UCSD-AML1 (cell line): Measurements from ENCODE around the gene GPR62.
"Not testable (repeated sequence)": the region's sequence is repeated elsewhere in the genome, so short reads cannot be mapped to it uniquely, and the experiment has no call there.

Experiments used
- DNase-seq: peaks from one replicate; lab custom pipeline; 2025; ENCODE audit not compliant: unreplicated experiment; lab: John Stamatoyannopoulos, UW

The GPR62 gene, protein sequence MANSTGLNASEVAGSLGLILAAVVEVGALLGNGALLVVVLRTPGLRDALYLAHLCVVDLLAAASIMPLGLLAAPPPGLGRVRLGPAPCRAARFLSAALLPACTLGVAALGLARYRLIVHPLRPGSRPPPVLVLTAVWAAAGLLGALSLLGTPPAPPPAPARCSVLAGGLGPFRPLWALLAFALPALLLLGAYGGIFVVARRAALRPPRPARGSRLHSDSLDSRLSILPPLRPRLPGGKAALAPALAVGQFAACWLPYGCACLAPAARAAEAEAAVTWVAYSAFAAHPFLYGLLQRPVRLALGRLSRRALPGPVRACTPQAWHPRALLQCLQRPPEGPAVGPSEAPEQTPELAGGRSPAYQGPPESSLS

DNA sequence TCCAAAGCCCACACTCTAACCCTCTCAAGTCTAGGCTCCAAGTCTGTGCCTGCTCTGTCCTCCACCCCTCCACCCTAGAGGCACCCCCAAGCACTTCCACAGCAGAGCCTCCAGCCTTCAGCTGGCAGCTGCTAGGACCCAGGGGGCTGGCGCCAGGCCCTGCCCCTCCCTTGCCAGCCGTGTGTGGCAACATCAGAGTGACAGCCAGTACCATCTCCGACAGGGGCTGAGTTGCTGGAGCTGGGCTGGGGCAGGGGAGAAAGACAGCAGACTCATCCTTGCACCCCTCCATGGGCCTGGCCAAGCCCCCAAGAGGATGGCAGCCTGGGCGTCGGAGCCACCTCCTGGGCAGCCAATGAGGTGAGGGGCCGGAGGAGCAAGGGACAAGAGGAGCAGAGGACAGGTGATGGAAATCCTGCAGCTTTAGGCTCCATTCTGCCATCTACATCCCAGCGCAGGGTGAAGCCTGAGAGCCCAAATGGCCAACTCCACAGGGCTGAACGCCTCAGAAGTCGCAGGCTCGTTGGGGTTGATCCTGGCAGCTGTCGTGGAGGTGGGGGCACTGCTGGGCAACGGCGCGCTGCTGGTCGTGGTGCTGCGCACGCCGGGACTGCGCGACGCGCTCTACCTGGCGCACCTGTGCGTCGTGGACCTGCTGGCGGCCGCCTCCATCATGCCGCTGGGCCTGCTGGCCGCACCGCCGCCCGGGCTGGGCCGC, at the start of gene GPR62:
Gene GPR62 (plus strand): TSS at position 207 of the 718 bp plus-strand sequence. CDS start 272 bp downstream, at position 479.
- DNase-seq = no peak

DNA sequence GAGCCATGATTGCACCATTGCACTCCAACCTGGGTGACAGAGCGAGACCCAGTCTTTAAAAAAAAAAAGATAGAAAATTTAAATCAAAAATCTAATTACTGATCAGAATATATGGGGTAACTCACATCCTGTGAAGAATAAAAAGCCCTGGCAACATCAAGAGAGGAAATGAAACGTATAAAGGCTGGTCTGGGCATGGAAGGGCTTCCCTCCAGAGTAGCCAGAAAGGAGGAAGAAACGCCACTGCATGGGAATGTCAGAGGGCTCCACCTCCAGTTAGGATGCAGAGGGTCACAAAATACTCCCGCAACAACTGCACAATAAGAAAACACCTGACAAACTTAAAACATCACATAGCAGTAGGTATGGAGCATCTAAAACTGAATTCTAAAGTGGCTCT, 47.2 kb upstream of the GPR62 start:
- DNase-seq = no peak

DNA sequence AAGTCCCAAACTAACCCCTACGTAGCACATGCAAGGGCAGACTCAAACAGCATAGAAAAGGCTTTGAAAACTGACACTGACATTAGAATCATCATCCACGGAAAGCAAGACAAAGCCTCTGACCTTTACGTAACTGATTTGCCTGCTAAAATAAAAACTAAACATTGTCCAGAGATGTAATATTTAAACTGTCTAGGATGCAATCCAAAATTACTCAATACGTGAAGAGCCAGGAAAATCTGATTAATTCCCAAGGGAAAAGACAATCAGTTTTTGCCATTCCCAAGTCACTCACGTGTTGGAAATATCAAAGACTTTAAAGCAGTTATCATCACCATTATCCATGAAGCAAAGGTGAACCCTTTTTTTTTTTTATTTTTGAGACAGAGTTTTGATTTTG, 38.8 kb upstream of the GPR62 start:
- DNase-seq = no peak

DNA sequence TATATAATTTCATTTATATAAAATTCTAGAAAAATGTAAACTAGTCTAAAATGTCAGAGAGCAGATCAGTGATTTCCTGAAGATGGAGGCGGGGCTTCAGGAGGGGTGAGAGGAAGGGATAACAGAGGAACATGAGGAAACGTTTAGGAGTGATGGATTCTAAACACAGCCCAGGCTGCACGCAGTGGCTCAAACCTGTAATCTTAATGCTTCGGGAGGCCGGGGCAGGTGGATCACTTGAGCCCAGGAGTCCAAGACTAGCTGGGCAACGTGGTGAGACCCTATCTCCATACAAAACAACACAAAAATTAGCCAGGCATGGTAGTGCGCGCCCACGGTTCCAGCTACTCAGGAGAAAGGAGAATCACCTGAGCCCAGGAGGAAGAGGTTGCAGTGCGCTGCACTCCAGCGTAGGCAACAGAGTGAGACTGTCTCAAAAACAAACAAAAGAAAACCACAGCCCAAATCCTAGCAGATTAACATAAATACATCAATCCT, 34.1 kb upstream of the GPR62 start:
- no peak for DNase-seq

DNA sequence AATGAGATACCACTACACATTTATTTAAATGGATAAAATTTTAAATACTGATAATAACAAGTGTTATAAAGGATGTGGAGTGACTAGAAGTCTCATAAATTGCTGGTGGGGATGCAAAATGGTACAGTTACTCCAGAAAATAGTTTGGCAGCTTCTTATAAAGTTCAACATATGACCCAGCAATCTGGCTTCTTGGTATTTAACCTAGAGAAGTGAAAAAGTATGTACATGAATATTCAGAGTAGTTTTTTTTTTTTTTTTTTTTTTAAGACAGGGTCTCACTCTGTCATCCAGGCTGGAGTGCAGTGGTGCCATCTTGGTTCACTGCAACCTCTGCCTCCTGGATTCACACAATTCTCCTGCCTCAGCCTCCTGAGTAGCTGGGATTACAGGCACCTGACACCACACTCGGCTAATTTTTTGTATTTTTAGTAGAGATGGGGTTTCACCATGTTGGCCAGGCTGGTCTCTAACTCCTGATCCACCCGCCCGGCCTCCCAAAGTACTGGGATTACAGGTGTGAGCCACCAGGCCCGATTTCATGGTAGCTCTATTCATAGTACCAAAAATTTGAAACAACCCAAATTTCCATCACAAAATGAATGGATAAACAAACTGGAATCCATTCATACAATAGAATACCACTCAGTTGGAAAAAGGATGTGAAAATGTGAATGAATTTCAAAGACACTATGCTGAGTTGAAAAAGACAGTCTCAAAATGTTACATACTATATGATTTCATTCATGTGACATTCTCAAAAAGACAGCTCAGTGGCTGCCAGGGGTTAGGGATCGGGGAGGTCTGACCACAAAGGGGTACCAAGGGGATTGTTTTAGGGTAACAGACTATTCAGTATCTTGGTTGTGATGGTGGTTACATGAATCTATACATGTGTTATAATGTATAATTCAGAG, 27.9 kb upstream of the GPR62 start:
- no peak for DNase-seq

DNA sequence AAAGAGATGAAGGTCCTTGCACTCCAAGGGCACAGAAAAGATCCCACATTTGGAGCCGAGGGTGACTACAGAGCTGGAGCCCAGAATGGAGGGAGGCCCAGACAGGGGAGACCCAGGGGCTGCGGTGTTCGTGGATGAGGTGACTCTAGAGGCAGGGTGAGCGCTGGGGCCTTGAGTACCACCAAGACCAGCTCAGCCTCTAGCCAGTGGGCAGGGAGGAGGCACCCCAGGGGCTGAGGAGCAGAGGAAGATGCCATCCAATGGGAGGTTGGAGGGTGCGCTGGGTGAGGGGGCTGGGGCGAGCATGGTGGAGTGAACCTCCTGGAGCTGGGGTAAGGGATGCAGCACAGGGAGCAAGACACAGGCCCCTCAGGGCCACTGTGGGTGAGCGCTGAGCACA, 26.7 kb upstream of the GPR62 start:
- no peak for DNase-seq

DNA sequence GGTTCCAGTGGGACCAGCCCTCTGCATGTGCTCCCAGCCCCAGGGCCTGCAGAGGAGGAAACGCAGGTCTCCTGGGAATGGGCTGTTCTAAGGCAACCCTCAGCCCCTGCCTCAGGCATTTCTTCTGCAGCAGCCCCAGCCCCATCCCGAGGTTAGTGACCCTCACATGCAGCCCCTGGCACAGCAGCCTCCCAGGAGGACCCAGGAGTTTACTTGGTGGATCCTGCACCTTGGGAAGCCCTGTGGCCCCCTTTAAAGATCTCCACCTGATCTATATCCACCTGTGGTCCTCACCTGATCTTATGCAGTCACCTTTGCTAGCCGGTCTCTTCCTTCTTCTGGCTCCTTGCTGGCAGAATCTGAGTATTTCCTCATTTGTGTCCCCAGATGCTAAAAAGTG, 26.2 kb upstream of the GPR62 start:
- not testable (repeated sequence) for DNase-seq

DNA sequence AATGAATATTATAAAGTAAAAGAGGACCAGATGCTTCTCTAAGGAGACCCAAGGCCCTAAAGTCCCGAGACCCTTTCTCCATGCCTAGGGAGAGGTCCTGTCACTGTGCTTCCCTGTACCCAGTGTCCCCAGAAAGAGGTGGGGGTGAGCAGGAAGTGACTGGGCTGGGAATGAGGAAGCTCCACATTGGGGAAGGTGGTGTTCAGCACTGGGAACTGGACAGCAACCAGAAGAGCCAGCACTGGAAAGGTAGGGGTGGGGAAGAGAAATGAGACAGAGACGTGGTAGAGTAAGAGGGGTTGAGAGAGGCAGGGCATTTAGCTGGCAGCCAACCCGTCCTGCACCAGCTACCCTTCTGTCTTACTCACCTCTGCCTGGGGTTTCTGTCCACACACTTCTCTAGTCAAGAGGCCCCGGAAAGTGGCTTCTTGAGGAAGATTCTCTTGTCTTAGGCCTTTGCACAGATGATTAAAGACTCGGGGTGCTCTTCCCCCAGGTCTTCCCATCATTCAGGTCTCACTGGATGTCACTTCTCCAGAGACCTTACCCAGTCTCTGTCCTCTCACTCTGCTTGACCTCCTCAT, 25.7 kb upstream of the GPR62 start:
- peak; percentile 18 for DNase-seq

DNA sequence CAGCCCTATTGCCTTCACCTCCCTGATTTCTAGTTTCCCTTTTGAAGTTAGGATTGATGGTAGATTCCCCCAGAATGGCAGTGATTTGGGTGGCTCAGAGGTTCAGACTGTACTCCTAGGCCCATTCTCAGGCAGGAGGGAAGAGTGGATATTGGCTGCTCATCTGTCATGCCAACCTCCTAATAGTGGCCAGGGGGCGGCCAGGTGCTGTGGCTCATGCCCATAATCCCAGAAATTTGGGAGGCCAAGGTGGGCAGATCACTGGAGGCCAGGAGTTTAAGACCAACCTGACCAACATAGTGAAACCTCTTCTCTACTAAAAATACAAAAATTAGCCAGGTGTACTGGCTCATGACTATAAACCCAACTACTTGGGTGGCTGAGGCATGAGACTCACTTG, 24.7 kb upstream of the GPR62 start:
- DNase-seq = no peak

DNA sequence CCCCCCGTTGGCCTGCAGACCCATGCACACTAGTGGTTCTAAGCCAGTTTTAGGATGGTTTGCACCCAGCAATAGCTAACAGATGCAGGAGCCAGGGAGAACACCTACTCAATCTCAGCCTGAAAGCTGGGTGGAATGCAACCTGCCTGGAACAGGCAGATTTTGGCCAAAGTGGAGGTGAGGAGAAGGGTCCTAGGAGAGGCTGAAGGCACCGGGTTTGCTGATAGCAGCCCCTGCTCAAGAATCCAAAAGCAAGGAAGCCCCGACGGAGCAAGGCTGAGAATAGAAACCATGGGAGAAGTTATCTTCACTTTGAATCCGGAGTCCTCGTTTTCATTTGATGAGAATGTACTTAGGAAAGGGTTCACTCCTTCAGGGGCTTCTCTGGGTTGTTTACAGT, 23.4 kb upstream of the GPR62 start:
- DNase-seq = no peak

DNA sequence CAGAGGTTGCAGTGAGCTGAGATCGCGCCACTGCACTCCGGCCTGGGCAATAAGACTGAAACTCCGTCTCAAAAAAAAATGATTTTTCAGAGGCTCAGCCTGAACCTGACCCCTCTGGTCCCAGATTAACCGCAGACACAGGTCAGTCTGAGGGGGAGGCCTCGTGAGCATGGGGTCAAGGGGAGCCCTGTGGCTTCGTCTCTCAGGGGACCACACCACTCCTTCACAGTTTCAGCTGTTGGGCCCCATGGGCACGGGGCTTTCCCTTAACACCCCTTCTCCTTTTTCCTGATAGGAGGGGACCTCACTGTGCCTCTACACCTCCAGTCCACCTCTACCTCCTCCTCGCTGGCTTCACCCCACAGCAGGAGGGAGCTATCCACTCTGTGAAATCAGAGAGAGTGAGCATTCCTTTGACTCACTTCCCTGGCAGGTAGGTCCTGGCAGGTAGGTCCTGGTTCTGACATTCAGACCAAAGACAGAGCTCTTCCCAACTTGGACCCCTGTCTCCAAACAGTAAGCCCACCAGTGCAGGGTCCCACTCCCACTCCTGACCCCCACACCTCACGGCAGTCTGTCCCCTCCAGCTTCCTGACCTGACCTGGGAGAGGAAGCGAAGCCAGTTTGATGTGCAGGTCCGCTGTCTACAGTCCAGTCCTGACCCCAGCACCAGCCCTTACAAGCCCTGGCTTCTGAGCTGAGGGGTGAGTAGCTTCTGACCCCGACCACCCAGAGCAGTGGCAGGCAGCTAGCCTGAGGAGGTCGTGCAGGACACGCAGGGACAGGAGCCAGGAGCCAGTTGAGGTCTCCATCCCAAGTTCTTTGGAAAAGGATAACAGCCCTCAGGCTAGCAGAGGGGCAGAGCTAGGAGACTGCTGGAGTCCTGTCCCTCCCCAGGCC, 22.5 kb upstream of the GPR62 start:
- no peak for DNase-seq

DNA sequence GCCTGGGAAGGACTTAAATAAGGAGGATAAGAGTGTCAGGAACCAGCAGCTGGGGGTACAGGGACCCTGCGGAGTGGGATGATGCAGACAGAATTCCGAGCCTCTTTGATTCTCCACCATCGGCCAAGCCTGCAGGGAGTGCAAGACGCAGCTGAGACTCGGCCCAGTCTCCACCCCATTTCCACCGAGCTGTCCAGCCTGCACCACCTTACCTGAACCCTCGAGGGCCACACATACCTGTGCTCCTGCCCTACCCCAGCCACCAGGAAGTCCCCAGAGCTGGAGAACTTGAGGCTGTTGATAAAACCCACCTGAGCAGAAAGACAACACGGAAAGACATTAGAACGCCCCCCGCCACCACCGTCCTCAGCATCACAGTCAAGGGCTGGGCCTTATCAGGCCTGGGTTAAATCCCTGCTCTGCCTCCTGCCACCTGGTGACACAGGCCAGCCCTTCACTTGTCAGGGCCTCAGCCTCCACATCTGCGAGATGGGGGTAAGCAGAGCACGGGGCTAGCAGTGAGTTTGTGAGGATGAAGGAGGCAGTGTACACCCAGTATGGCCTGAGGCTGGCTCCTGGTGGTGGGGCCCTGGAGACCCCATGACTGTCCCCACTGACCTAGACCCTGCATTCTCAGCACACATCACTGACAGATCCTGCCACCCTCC, 21.6 kb upstream of the GPR62 start:
- DNase-seq = no peak

DNA sequence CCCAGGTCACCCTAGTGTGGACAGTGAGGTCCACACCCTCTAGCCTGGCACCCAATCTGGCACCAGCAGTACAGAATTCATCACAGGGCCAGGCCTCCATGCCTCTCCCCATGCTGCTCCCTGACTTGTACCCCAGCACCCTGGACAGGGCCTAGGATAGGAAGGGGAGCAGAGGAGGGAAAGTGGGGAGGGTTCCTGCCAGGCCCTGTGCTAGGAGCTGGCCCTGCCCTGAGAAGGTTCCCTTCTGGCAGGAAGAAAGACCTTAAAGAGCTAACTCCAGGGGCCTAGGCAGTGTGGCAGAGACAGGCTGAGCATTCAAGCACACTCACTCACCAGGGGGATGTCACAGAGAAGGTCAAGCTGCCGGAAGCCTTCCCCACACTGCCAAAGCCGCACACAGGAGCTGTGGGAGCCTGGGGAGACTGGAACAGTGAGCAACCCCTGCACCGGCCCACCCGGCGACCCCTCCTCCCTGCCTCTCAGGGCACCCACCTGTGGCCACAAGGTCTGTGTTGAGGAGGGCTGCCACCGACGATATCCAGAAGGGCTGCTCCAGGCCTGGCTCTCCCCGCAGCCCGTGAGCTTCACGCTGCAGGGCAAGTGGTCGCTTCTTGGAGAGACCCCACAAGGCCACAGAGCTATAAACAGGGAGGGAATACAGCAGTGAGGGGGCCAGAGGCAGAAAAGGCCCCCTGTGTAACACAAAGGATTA, 20.9 kb upstream of the GPR62 start:
- DNase-seq = no peak

DNA sequence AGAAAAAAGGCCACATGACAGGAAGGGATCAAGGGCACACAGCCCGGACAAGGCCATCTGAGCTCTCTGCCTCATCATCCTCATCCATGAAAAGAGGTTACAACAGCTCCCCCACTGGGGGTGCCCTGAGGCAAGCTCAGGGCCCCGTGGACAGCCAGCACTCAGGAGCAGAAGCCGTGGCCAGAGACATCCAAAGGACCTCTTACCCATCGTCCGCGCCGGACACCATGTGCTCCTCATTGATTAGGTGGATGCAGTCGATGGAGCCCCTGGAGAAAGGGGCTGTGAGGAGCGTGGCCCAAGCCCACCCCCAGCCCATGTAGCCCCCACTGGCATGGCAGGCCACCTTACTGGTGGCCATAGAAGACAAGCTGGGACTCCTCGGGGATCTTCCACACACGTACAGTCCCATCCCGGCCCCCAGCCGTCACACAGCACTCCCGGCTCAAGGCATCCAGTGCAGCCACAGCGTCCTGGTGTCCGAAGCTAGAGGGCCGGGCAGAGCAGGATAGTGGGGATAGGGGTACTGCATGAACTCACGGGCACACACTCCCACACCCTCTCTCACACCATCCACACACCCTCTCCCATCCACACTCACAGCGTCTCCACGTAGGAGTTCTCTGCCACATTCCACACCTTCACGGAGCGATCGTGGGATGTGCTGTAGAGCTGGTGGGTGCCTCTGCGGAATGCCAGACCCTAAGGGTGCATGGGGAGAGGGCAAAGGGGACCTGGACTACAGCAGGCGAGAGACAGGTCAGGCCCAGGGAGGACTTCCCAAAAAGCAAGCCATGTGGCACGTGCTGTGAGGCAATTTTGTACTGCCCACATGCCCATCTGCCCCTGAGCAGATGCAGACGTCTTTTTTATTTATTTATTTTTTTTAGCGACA, 19.9 kb upstream of the GPR62 start:
- no peak for DNase-seq

DNA sequence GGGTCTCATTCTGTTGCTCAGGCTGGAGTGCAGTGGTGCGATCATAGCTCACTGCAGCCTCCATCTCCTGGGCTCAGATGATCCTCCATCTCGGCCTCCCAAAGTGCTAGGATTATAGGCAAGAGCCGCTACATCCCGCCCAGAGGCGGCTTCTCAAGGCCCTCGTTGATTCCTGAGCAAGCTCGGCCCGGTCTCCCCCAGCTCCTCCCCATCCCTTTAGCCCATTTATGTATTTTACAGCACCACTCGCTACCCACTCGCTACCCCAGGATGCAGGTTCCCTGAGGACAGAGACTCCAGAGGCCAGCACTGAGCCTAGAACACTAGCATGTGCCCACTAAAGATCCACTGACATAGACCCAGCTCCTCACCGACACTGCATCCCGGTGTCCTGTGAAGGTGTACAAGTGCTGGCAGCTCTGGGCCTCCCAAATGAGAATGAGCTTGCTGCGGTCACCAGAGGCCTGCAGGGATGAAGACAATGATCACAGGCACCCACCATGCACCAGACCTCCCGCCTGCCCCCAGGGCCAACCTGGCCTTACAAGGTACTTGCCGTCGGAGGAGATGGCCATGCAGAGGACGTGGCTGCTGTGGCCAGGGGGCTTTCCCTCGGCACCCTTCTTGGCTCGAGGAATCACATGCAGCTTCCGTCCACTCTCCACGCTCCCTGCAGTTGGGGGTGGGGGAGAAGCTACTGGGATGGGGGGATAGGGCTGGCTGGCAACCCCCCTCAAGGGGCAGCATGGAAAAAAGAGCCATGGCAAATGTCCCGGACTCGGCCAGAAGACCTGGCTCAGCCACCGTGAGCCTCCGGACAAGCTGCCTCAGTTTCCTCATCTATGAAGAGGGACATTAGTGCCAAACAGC, 19.1 kb upstream of the GPR62 start:
- no peak for DNase-seq

DNA sequence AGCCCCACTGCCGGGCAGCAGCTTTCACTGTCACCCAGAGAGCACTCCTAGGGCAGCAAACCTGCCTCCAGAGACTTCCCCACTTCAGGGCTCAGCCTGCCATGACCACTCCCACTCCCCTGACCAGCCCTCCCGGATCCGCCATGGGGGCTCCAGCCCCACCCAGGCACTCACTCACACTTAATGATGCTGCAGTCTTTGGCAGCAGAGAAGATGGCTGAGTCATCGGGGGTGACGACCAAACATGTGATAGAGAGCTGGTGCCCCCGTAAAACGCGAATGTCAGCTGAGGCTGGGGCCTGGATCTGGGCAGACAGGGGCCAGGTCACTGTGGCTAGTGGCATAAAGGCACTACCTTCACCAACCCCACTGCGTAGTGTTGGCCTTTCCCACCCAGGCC, 18.2 kb upstream of the GPR62 start:
- DNase-seq = no peak
